Suprapubic skin (tissue), 4 donors: ENCODE results near the gene DEFB119. TPM values are rescaled to one million over a fixed set of nuclear protein-coding genes. Genes with fewer than 3 reads are reported as not detected.

Experiments
- DNase-seq, 2 donors: peaks; one replicate each; pipeline ENCODE4 v3.0.0-alpha.2; 2019; ENCODE audit warnings: low spot score in 2 of 2
- H3K27ac ChIP-seq: fragments of 200-600 bp; sonication (generic); one replicate; pipeline ENCODE4 v1.5.1; 2019
- H3K27me3 ChIP-seq: fragments of 200-600 bp; sonication (generic); one replicate; pipeline ENCODE4 v1.5.1; 2019
- H3K36me3 ChIP-seq: fragments of 200-600 bp; sonication (generic); one replicate; pipeline ENCODE4 v1.5.1; 2019
- H3K4me1 ChIP-seq: fragments of 200-600 bp; sonication (generic); one replicate; pipeline ENCODE4 v1.5.1; 2019
- H3K4me3 ChIP-seq: fragments of 200-600 bp; sonication (generic); one replicate; pipeline ENCODE4 v1.5.1; 2019; ENCODE audit warnings: mild to moderate bottlenecking
- H3K9me3 ChIP-seq: fragments of 200-600 bp; sonication (generic); one replicate; pipeline ENCODE4 v1.5.1; 2019
- EP300 ChIP-seq: sonication (generic); formaldehyde crosslinking; IDR thresholded peaks from one replicate; pipeline ENCODE4 v1.6.1; 2017; ENCODE audit warnings: antibody characterized with exemption
- POLR2A ChIP-seq, 2 donors: fragments of 450-650 bp; IDR thresholded peaks; one replicate each; pipeline ENCODE4 v1.6.1; 2017; ENCODE audit warnings: antibody characterized with exemption in 2 of 2, mild to moderate bottlenecking in 2 of 2, moderate library complexity in 2 of 2
- POLR2AphosphoS5 ChIP-seq, 3 donors: sonication (generic); formaldehyde crosslinking; IDR thresholded peaks; one replicate each; pipeline ENCODE4 v1.6.1; 2017; ENCODE audit warnings: antibody characterized with exemption in 3 of 3
- WGBS: methylation state at CpG from one replicate; pipeline ENCODE4 v1.1.5; 2018; 5-methylcytosine and 5-hydroxymethylcytosine counted together
- total RNA-seq, 4 donors: library from RNA; depleted of rRNA; stranded (reverse); fragments of >200 nt; gene quantifications; one replicate each; pipeline ENCODE4 v1.1.0, GENCODE V29; 2016
- TF ChIP-seq, protein P1 (sequence below), 2 donors: fragments of 200-600 bp in 1 of 2; fragments of 450-650 bp in 1 of 2; sonication (generic) in 1 of 2; IDR thresholded peaks; one replicate each; pipeline ENCODE4 v1.5.1; 2016 to 2019; ENCODE audit warnings: antibody characterized with exemption in 2 of 2, mild to moderate bottlenecking in 1 of 2, moderate library complexity in 1 of 2

Gene DEFB119
- total RNA-seq, 4 donors from 2014 or later: not detected

DNA sequence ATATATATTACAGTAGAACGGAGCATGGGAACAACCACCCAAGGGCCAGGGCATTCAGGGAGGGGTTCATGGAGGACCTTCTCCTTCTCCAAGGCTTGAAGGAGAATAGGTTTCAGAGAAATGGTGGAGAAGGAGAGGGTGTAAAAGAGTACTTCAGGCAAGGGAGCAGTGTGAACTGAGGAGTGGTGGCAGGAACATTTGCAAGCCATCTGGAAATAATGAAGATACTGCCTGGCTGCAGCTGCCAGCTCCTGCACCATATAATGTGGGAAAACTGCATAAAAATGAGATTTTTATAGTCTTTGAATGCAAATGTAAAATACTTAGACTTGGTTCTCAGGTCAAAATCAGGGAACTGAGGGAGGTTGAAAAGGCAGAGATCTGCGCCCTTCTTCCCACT is 25.3 kb upstream of the DEFB119 start:
- Histone ChIP-seq H3K4me1 (no peaks in the 10 kb centered on the region), H3K9me3 (no peaks in the 10 kb centered on the region), H3K27ac (no peak overlapping the region), H3K36me3 (no peaks in the 10 kb centered on the region), H3K4me3 (no peak overlapping the region), H3K27me3 (peaks cover 4% of the 10 kb centered on the region)
- TF ChIP-seq, protein P1, sequence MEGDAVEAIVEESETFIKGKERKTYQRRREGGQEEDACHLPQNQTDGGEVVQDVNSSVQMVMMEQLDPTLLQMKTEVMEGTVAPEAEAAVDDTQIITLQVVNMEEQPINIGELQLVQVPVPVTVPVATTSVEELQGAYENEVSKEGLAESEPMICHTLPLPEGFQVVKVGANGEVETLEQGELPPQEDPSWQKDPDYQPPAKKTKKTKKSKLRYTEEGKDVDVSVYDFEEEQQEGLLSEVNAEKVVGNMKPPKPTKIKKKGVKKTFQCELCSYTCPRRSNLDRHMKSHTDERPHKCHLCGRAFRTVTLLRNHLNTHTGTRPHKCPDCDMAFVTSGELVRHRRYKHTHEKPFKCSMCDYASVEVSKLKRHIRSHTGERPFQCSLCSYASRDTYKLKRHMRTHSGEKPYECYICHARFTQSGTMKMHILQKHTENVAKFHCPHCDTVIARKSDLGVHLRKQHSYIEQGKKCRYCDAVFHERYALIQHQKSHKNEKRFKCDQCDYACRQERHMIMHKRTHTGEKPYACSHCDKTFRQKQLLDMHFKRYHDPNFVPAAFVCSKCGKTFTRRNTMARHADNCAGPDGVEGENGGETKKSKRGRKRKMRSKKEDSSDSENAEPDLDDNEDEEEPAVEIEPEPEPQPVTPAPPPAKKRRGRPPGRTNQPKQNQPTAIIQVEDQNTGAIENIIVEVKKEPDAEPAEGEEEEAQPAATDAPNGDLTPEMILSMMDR (IDR thresholded peaks at IDR 0.05): no peak
- TF ChIP-seq POLR2AphosphoS5 (IDR thresholded peaks at IDR 0.05) (no peak), POLR2A (IDR thresholded peaks at IDR 0.05) (no peak), EP300 (no peak)
- WGBS: 85% methylated on average over 2 of the region's 2 CpGs
- no peak for DNase-seq

DNA sequence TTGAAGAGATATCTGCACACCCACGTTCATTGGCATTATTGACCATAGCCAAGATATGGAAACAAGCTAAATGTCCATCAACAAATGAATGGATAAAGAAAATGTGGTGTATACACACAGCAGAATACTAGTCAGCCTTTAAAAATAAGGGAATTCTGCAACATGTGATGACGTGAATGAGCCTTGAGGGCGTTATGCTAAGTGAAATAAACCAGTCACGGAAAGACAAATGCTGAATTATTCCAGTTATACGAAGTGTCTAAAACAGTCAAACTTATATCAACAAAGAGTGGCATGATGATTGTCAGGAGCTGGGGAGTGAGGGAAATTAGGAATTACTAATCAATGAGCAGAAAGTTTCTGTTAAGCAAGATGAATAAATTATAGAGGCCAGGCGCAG is 24.0 kb upstream of the DEFB119 start:
- TF ChIP-seq EP300: no peak
- TF ChIP-seq, protein P1 (IDR thresholded peaks at IDR 0.05): no peak
- no peak for TF ChIP-seq POLR2A (IDR thresholded peaks at IDR 0.05)
- no peak for TF ChIP-seq POLR2AphosphoS5 (IDR thresholded peaks at IDR 0.05)
- H3K27ac ChIP-seq: no peak overlapping the region
- no peaks in the 10 kb centered on the region for H3K36me3 ChIP-seq
- DNase-seq: no peak
- no peaks in the 10 kb centered on the region for H3K4me1 ChIP-seq
- no peak overlapping the region for H3K4me3 ChIP-seq
- H3K27me3 ChIP-seq: peaks cover 4% of the 10 kb centered on the region
- H3K9me3 ChIP-seq: no peaks in the 10 kb centered on the region
- 73% methylated on average over 6 of the region's 6 CpGs for WGBS

DNA sequence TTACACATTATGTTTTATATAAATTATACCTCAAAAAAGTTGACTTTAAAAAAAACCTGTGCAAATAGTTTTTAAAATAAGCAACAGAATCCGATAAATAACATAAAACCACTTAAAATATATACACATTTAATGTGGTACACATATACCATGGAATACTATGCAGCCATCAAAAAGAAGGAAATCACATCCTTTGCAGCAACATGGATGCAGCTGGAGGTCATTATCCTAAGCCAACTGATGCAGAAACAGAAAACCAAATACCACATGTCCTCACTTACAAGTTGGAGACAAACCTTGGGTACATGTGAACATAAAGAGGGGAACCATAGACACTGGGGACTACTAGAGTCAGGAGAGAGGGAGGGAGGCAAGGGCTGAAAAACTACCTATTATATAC is 19.6 kb upstream of the DEFB119 start:
- H3K27me3 ChIP-seq: peaks cover 6% of the 10 kb centered on the region
- no peak for TF ChIP-seq POLR2AphosphoS5 (IDR thresholded peaks at IDR 0.05)
- no peak overlapping the region for H3K27ac ChIP-seq
- no peak for DNase-seq
- no peaks in the 10 kb centered on the region for H3K36me3 ChIP-seq
- no peaks in the 10 kb centered on the region for H3K4me1 ChIP-seq
- no peak overlapping the region for H3K4me3 ChIP-seq
- 43% methylated on average over 1 of the region's 1 CpG for WGBS
- H3K9me3 ChIP-seq: no peaks in the 10 kb centered on the region

DNA sequence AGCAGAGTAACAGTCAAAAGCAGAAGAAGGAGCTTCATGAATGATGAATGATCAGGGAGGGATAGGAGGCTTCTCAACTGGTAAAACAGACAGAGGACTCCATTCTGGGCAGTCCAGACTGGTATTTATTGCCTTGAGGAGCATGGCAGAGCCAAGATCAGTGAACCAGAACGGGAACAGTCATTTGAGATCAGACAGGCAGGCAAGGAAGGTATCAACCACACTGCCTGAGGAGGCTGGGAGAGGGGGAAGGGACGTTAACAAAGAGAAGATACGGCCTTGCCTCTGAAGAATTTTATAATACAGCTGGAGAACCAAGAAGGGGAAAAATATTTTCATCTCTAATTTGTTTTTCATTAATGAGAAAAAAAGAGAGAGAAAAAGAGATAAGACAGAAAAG is 15.7 kb upstream of the DEFB119 start, which contains the start of gene DEFB121:
Gene DEFB121 (minus strand): TSS at position 101 of the 400 bp plus-strand sequence. CDS start 63 bp downstream, at position 38.
- no peaks in the 10 kb centered on the region for H3K36me3 ChIP-seq
- H3K9me3 ChIP-seq: no peaks in the 10 kb centered on the region
- 54% methylated on average over 3 of the region's 3 CpGs for WGBS
- TF ChIP-seq, protein P1 (IDR thresholded peaks at IDR 0.05): no peak
- TF ChIP-seq POLR2A (IDR thresholded peaks at IDR 0.05): no peak
- TF ChIP-seq POLR2AphosphoS5 (IDR thresholded peaks at IDR 0.05): no peak
- no peak for TF ChIP-seq EP300
- H3K4me3 ChIP-seq: no peak within 1 kb of the TSS
- H3K4me1 ChIP-seq: no peaks in the 10 kb centered on the region
- peaks cover 2% of the 10 kb centered on the region for H3K27me3 ChIP-seq
- no peak within 1 kb of the TSS for H3K27ac ChIP-seq
- DNase-seq: no peak

DNA sequence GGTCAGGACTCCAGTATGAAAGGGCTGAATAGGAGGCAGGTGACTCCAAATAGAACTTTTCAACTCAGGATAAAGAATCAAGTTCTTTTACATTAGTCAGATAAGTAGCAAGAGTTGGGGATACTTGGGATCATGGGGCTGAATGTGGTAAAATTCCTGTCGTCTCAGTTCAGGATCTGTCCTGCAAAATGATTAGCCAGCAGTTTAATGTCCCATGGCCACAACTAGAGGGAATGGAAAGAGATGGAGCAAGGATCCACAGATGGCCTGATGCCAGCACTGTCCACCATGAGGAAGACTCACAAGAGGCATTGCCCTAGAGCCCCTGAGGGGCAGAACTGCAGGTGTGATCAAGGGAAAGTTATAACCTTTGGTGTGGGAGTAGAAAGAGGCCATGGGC is 13.5 kb upstream of the DEFB119 start:
- H3K4me3 ChIP-seq: no peak overlapping the region
- peaks cover 2% of the 10 kb centered on the region for H3K27me3 ChIP-seq
- H3K4me1 ChIP-seq: no peaks in the 10 kb centered on the region
- no peaks in the 10 kb centered on the region for H3K36me3 ChIP-seq
- no peaks in the 10 kb centered on the region for H3K9me3 ChIP-seq
- 61% methylated on average over 1 of the region's 1 CpG for WGBS
- TF ChIP-seq, protein P1 (IDR thresholded peaks at IDR 0.05): no peak
- no peak for TF ChIP-seq POLR2A (IDR thresholded peaks at IDR 0.05)
- no peak for TF ChIP-seq EP300
- no peak for TF ChIP-seq POLR2AphosphoS5 (IDR thresholded peaks at IDR 0.05)
- H3K27ac ChIP-seq: no peak overlapping the region
- no peak for DNase-seq

DNA sequence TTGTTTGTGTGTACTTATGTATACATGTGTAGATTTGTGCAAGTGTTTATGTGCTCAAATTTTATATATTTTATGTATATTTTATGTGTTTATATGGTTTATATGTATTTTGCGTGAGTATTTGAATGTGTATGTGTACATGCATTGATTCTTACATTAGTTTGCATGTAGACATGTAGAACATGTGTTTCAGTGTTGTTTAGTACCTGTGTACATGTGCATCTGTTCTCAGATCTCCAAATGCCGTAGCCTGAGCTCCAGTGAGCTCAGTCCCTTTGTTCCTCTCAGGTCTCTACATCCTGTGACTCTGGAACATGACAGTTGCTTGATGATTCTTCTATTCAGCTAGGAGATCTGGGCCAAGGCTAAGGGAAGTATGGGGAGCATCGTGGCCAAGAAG is 4.5 kb upstream of the DEFB119 start:
- Histone ChIP-seq H3K36me3 (no peaks in the 10 kb centered on the region), H3K4me3 (no peak overlapping the region), H3K27me3 (peaks cover 4% of the 10 kb centered on the region), H3K9me3 (no peaks in the 10 kb centered on the region), H3K4me1 (no peaks in the 10 kb centered on the region), H3K27ac (no peak overlapping the region)
- TF ChIP-seq EP300 (no peak), POLR2A (IDR thresholded peaks at IDR 0.05) (no peak), POLR2AphosphoS5 (IDR thresholded peaks at IDR 0.05) (no peak)
- TF ChIP-seq, protein P1 (IDR thresholded peaks at IDR 0.05): no peak
- no peak for DNase-seq
- WGBS: 44% methylated on average over 3 of the region's 3 CpGs
